ENCODE data around the gene RAD51B.

DNA sequence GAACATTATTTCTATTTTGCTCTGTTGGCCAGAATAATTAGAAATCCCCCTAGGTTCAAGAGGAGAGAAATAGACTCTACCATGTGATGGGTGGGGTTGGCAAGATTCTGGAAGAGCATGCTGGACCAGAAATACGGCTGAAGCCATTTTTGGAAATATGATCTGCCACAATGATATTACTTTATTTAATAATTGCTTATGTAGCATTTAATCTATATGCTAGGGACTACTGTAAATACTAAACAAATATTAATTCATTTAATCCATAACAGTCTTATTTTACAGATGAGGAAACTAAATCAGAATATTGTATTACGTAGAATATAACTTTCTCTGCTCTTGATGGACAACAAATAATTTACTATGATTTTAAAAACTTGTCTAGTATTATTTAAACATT, 193.7 kb downstream of the RAD51B start:
- TF ChIP-seq EZH2phosphoT487 (IDR thresholded peaks at IDR 0.05; ENCODE audit: borderline replicate concordance, low read length): no peak
- TF ChIP-seq, protein P1, sequence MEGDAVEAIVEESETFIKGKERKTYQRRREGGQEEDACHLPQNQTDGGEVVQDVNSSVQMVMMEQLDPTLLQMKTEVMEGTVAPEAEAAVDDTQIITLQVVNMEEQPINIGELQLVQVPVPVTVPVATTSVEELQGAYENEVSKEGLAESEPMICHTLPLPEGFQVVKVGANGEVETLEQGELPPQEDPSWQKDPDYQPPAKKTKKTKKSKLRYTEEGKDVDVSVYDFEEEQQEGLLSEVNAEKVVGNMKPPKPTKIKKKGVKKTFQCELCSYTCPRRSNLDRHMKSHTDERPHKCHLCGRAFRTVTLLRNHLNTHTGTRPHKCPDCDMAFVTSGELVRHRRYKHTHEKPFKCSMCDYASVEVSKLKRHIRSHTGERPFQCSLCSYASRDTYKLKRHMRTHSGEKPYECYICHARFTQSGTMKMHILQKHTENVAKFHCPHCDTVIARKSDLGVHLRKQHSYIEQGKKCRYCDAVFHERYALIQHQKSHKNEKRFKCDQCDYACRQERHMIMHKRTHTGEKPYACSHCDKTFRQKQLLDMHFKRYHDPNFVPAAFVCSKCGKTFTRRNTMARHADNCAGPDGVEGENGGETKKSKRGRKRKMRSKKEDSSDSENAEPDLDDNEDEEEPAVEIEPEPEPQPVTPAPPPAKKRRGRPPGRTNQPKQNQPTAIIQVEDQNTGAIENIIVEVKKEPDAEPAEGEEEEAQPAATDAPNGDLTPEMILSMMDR (conservative IDR thresholded peaks at IDR 0.05; ENCODE audit: low read depth, low read length): no peak

Measured in PC-3 (cell line).